B cell (primary cell): ENCODE results near the gene NPAS2.

Experiments
- EZH2 ChIP-seq: IDR thresholded peaks from 2 replicates; pipeline ENCODE4 v1.6.1; 2012; ENCODE audit warnings: borderline replicate concordance, low read depth, mild to moderate bottlenecking, moderate library complexity, low read length; ENCODE audit not compliant: insufficient read depth, poor library complexity, severe bottlenecking
- TF ChIP-seq, protein P1 (sequence below): fragments of 200-600 bp; IDR thresholded peaks from one replicate; pipeline ENCODE4 v1.8.0; 2022; ENCODE audit warnings: antibody characterized with exemption, mild to moderate bottlenecking

- TF ChIP-seq, protein P1, sequence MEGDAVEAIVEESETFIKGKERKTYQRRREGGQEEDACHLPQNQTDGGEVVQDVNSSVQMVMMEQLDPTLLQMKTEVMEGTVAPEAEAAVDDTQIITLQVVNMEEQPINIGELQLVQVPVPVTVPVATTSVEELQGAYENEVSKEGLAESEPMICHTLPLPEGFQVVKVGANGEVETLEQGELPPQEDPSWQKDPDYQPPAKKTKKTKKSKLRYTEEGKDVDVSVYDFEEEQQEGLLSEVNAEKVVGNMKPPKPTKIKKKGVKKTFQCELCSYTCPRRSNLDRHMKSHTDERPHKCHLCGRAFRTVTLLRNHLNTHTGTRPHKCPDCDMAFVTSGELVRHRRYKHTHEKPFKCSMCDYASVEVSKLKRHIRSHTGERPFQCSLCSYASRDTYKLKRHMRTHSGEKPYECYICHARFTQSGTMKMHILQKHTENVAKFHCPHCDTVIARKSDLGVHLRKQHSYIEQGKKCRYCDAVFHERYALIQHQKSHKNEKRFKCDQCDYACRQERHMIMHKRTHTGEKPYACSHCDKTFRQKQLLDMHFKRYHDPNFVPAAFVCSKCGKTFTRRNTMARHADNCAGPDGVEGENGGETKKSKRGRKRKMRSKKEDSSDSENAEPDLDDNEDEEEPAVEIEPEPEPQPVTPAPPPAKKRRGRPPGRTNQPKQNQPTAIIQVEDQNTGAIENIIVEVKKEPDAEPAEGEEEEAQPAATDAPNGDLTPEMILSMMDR: no peak
- no peak for TF ChIP-seq EZH2
These were observed 121.8 kb downstream of the NPAS2 start for GRCh38 chr2:100941646-100942240.
